Tibial nerve (tissue), 4 donors: ENCODE results near the gene DRD1.

Experiments used
- EP300 ChIP-seq, 2 donors: sonication (generic); formaldehyde crosslinking; IDR thresholded peaks; one replicate each; pipeline ENCODE4 v1.6.1; 2017; ENCODE audit warnings: antibody characterized with exemption in 2 of 2, mild to moderate bottlenecking in 1 of 2
- POLR2A ChIP-seq, 2 donors: fragments of 450-650 bp; IDR thresholded peaks; one replicate each; pipeline ENCODE4 v1.6.1; 2017; ENCODE audit warnings: antibody characterized with exemption in 2 of 2, mild to moderate bottlenecking in 2 of 2, moderate library complexity in 2 of 2
- TF ChIP-seq, protein P1 (sequence below), 5 experiments: fragments of 200-600 bp in 3 of 5; fragments of 450-650 bp in 2 of 5; sonication (generic) in 3 of 5; IDR thresholded peaks; one replicate each; pipeline ENCODE4 v1.5.1; 2016 to 2019; ENCODE audit warnings: antibody characterized with exemption in 5 of 5, mild to moderate bottlenecking in 3 of 5, moderate library complexity in 2 of 5

DNA sequence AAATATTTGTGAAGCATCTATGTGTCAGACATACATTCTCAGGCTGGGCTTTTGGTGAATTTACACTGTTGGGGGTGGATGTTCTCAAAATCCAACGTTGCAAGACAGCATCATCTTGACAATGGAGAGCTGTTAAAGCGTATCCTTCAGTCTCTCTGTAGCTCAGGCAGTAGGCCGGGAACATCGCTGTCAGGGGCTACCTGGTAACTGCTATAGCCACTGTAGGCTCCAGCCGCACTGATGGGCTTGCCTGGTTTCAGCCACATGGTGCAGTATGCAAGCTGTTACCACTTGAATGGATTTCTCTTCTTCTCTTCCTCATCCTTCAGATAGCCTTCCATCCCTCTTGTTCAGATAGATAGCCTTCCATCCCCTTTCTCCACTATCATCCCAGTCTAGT is 51.7 kb downstream of the DRD1 start:
- TF ChIP-seq EP300 (IDR thresholded peaks at IDR 0.05) (no peak), POLR2A (IDR thresholded peaks at IDR 0.05) (no peak)
- TF ChIP-seq, protein P1, sequence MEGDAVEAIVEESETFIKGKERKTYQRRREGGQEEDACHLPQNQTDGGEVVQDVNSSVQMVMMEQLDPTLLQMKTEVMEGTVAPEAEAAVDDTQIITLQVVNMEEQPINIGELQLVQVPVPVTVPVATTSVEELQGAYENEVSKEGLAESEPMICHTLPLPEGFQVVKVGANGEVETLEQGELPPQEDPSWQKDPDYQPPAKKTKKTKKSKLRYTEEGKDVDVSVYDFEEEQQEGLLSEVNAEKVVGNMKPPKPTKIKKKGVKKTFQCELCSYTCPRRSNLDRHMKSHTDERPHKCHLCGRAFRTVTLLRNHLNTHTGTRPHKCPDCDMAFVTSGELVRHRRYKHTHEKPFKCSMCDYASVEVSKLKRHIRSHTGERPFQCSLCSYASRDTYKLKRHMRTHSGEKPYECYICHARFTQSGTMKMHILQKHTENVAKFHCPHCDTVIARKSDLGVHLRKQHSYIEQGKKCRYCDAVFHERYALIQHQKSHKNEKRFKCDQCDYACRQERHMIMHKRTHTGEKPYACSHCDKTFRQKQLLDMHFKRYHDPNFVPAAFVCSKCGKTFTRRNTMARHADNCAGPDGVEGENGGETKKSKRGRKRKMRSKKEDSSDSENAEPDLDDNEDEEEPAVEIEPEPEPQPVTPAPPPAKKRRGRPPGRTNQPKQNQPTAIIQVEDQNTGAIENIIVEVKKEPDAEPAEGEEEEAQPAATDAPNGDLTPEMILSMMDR (IDR thresholded peaks at IDR 0.05): no peak
